Upper lobe of left lung (tissue), 6 donors: Measurements from ENCODE around the gene TRIM27. TPM values are rescaled to one million over a fixed set of nuclear protein-coding genes. Genes with fewer than 3 reads are reported as not detected.
A peak's percentile ranks its signal among the peaks of the same experiment; 100 is the strongest.
"Not testable (repeated sequence)": the region's sequence is repeated elsewhere in the genome, so short reads cannot be mapped to it uniquely, and the experiment has no call there.

Experiments used
- ATAC-seq, 2 donors: fragments of 200-7000 bp; cut with Tn5 transposase; one replicate each; pipeline ENCODE4 v1.9.1; 2022; ENCODE audit warnings: mild to moderate bottlenecking in 2 of 2, moderate library complexity in 2 of 2; ENCODE audit not compliant: low FRiP score in 2 of 2
- DNase-seq, 2 donors: peaks; one replicate each; pipeline ENCODE4 v3.0.0-alpha.2; 2019 to 2020
- H3K27ac ChIP-seq, 4 donors: fragments of 200-600 bp; sonication (generic); one replicate each; pipeline ENCODE4 v1.5.1; 2016 to 2019
- H3K27me3 ChIP-seq, 4 donors: fragments of 200-600 bp; sonication (generic); one replicate each; pipeline ENCODE4 v1.5.1; 2017 to 2019
- H3K36me3 ChIP-seq, 4 donors: fragments of 200-600 bp; sonication (generic); one replicate each; pipeline ENCODE4 v1.5.1; 2016 to 2019
- H3K4me1 ChIP-seq, 4 donors: fragments of 200-600 bp; sonication (generic); one replicate each; pipeline ENCODE4 v1.5.1; 2018 to 2019
- H3K4me3 ChIP-seq, 4 donors: fragments of 200-600 bp; sonication (generic); one replicate each; pipeline ENCODE4 v1.5.1; 2017 to 2019; ENCODE audit warnings: mild to moderate bottlenecking in 2 of 4, moderate library complexity in 1 of 4
- H3K9me3 ChIP-seq, 4 donors: fragments of 200-600 bp; sonication (generic); one replicate each; pipeline ENCODE4 v1.5.1; 2018 to 2019
- CTCF ChIP-seq, 6 experiments: fragments of 450-650 bp in 4 of 6; fragments of 200-600 bp in 2 of 6; sonication (generic) in 2 of 6; IDR thresholded peaks; one replicate each; pipeline ENCODE4 v1.5.1; 2016 to 2019; ENCODE audit warnings: antibody characterized with exemption in 6 of 6
- EP300 ChIP-seq, 4 donors: sonication (generic); formaldehyde crosslinking; IDR thresholded peaks; one replicate each; pipeline ENCODE4 v1.5.1; 2017; ENCODE audit warnings: antibody characterized with exemption in 4 of 4, control low read depth in 2 of 4
- POLR2A ChIP-seq, 4 donors: fragments of 450-650 bp; IDR thresholded peaks; one replicate each; pipeline ENCODE4 v1.5.1; 2016 to 2017; ENCODE audit warnings: antibody characterized with exemption in 4 of 4, mild to moderate bottlenecking in 2 of 4
- POLR2AphosphoS5 ChIP-seq, 2 donors: sonication (generic); formaldehyde crosslinking; IDR thresholded peaks; one replicate each; pipeline ENCODE4 v1.5.1; 2017; ENCODE audit warnings: antibody characterized with exemption in 2 of 2
- WGBS, 2 donors: methylation state at CpG; one replicate each; pipeline ENCODE4 v1.1.5; 2017 to 2018; 5-methylcytosine and 5-hydroxymethylcytosine counted together
- total RNA-seq, 6 donors: library from RNA; depleted of rRNA in 4 of 6; stranded (reverse); fragments of >200 nt in 4 of 6; gene quantifications; one replicate each; pipeline versions ENCODE4 v1.1.0 to v1.2.1, GENCODE V29; 2016 to 2021
- donor health status: DM: no; HTN: no; CAD: no; lungs with moderate emphysema.
- donor health status: DM: no; HTN: yes; CAD: no; lungs with severe emphysema.

The TRIM27 gene
- total RNA-seq, 6 donors from 2014 or later: 45.8 to 90.1 (median 55.5) TPM

- ATAC-seq: no peak
- Histone ChIP-seq H3K4me3 (no peak overlapping the region), H3K9me3 (no peaks in the 10 kb centered on the region), H3K36me3 (no peaks in the 10 kb centered on the region), H3K4me1 (peaks cover 11 to 18% (median 12%) of the 10 kb centered on the region in 4 donors), H3K27ac (no peak overlapping the region), H3K27me3 (no peaks in the 10 kb centered on the region)
- DNase-seq: no peak
- no peak for TF ChIP-seq EP300 (IDR thresholded peaks at IDR 0.05)
- TF ChIP-seq POLR2A (IDR thresholded peaks at IDR 0.05): no peak
- TF ChIP-seq POLR2AphosphoS5 (IDR thresholded peaks at IDR 0.05): no peak
- no peak for TF ChIP-seq CTCF (IDR thresholded peaks at IDR 0.05)
- WGBS, 2 donors: 64 to 78% methylated on average over 2 of the region's 2 CpGs
These were observed 54.9 kb downstream of the TRIM27 start for GRCh38 chr6:28868873-28869272.

GRCh38 chr6:28867086-28867409, 56.7 kb downstream of the TRIM27 start:
- no peak for DNase-seq
- peak overlapping the region; percentile 79 to 90 (median 80) for H3K27ac ChIP-seq

GRCh38 chr6:28866205-28867085, 57.3 kb downstream of the TRIM27 start:
- 1 to 3% methylated on average over 5 to 41 of the region's 60 CpGs for WGBS, 2 donors
- TF ChIP-seq CTCF (IDR thresholded peaks at IDR 0.05) (peak in 2 of 6 experiments; percentile 8 to 21), POLR2A (IDR thresholded peaks at IDR 0.05) (peak in 3 of 4 donors; percentile 36 to 70 (median 57))
- DNase-seq (peak; percentile 82 to 94), ATAC-seq (peak; percentile 61 to 87)
- not testable (repeated sequence) for H3K27me3 ChIP-seq, H3K36me3 ChIP-seq, H3K9me3 ChIP-seq
- Histone ChIP-seq H3K4me1 (peaks cover 11 to 18% (median 12%) of the 10 kb centered on the region in 4 donors), H3K27ac (peak overlapping the region; percentile 79 to 90 (median 80)), H3K4me3 (peak overlapping the region; percentile 56 to 82 (median 72))

More at GRCh38 chr6:28867086-28867409, 56.7 kb downstream of the TRIM27 start:
- WGBS, 2 donors: 15 to 22% methylated on average over 5 of the region's 5 CpGs
- Histone ChIP-seq H3K9me3 (no peaks in the 10 kb centered on the region), H3K36me3 (no peaks in the 10 kb centered on the region), H3K27me3 (no peaks in the 10 kb centered on the region), H3K4me3 (peak overlapping the region; percentile 56 to 82 (median 72)), H3K4me1 (peaks cover 11 to 18% (median 12%) of the 10 kb centered on the region in 4 donors)
- TF ChIP-seq POLR2A (IDR thresholded peaks at IDR 0.05) (no peak), CTCF (IDR thresholded peaks at IDR 0.05) (no peak), EP300 (IDR thresholded peaks at IDR 0.05) (no peak), POLR2AphosphoS5 (IDR thresholded peaks at IDR 0.05) (no peak)
- peak; percentile 24 to 68 for ATAC-seq

- DNase-seq: no peak
- Histone ChIP-seq H3K4me1 (peaks cover 11 to 18% (median 12%) of the 10 kb centered on the region in 4 donors), H3K27ac (peak overlapping the region in 2 of 4 donors; percentile 81 to 90), H3K27me3 (no peaks in the 10 kb centered on the region), H3K4me3 (peak overlapping the region in 3 of 4 donors; percentile 56 to 82 (median 79)), H3K36me3 (no peaks in the 10 kb centered on the region), H3K9me3 (no peaks in the 10 kb centered on the region)
- TF ChIP-seq POLR2A (IDR thresholded peaks at IDR 0.05): no peak
- peak in 1 of 2 donors; percentile 7 for TF ChIP-seq POLR2AphosphoS5 (IDR thresholded peaks at IDR 0.05)
- no peak for TF ChIP-seq EP300 (IDR thresholded peaks at IDR 0.05)
- no peak for ATAC-seq
- WGBS, 2 donors: 70 to 79% methylated on average over 25 of the region's 25 CpGs
These were observed 58.2 kb downstream of the TRIM27 start for GRCh38 chr6:28865401-28866204.
